Activated CD4-positive, alpha-beta memory T cell treated with anti-CD3 and anti-CD28 coated beads for 36 hours (primary cell): ENCODE results near the gene B3GALT4. TPM values are rescaled to one million over a fixed set of nuclear protein-coding genes. Genes with fewer than 3 reads are reported as not detected.
"Not testable (repeated sequence)": the region's sequence is repeated elsewhere in the genome, so short reads cannot be mapped to it uniquely, and the experiment has no call there.

ENCODE experiments used
- CTCF ChIA-PET: fragments of 350-600 bp; sonication (Branson Sonifier 250); formaldehyde crosslinking; loops from one replicate; lab custom pipeline; 2021; ENCODE audit warnings: antibody characterized with exemption, inconsistent platforms; lab: Charles Lee
- POLR2A ChIA-PET: fragments of 350-600 bp; sonication (Branson Sonifier 250); formaldehyde crosslinking; loops from one replicate; lab custom pipeline; 2021; ENCODE audit warnings: antibody characterized with exemption; lab: Charles Lee
- DNase-seq: peaks from one replicate; pipeline ENCODE4 v3.0.0-alpha.2; 2020
- H3K27ac Mint-ChIP-seq: one replicate; pipeline ENCODE4 v1.8.0; 2021; ENCODE audit warnings: mixed read lengths
- H3K27me3 Mint-ChIP-seq: one replicate; pipeline ENCODE4 v1.8.0; 2021; ENCODE audit warnings: mixed read lengths
- H3K36me3 Mint-ChIP-seq: one replicate; pipeline ENCODE4 v1.8.0; 2021; ENCODE audit warnings: mixed read lengths
- H3K4me1 Mint-ChIP-seq: one replicate; pipeline ENCODE4 v1.8.0; 2021; ENCODE audit warnings: low read depth, mixed read lengths
- H3K4me3 Mint-ChIP-seq: one replicate; pipeline ENCODE4 v1.8.0; 2021; ENCODE audit warnings: mild to moderate bottlenecking, mixed read lengths
- H3K9me3 Mint-ChIP-seq: one replicate; pipeline ENCODE4 v1.8.0; 2021; ENCODE audit warnings: mixed read lengths
- intact Hi-C: fragments of 100-400 bp; cut with micrococcal nuclease; formaldehyde crosslinking; loops from one replicate; pipeline ENCODE4 v1.15.1; 2023
- total RNA-seq, 2 experiments: library from RNA; stranded (reverse); gene quantifications; one replicate each; pipeline ENCODE4 v1.2.3, GENCODE V29; 2021

B3GALT4 gene
- total RNA-seq, 2 experiments from 2014 or later, result 5.9 to 6.7 TPM

DNA sequence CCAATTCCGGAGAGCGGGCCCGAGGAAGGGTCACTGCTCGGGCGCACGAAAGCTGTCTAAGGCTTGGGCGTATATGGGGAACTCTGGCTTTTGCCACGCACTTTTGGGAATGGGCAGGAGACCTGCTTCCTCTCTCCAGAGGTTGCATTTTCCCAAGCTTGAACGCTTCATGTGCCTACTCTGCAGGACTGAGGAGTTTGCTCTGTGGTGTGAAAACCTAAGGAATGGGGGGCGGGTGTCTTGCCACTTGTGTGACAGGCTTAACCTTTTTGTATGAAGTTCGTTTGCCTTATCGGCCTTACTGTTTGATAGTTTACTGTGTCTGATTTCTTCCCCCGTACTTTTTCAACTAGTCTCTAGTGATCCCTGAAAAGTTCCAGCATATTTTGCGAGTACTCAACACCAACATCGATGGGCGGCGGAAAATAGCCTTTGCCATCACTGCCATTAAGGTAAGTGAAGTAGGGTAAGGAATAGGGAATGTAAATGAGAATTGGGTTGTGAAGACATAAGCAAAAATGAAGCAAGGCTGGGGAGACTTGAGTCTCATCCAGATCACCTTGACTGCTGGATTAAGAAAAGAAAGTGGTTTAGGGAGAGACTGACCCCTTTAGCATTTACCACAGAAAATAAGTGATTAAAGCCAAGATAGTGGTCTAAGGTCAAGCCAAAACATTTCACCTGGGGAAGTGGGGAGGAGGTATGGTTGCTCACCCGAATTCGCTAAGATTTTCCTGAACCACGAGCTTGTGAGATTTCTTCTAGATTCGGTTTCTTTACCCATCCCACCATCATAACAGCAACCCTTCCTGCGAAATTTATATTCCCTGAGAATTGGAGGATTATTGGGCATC is 4.4 kb upstream of the B3GALT4 start:
- H3K4me1 Mint-ChIP-seq, result peaks cover 46% of the 10 kb centered on the region
- no peaks in the 10 kb centered on the region for H3K9me3 Mint-ChIP-seq
- ChIA-PET CTCF (interaction anchor here (0.6 to 4.2 kb wide), 9 partner anchors 17 to 434 kb away, joined by 3 to 21 read pairs (median 5); partner anchors contain the start of genes HSD17B8, PFDN6, RGL2 and TAP2), POLR2A (interaction anchor here (0.6 to 2.9 kb wide), 16 partner anchors 9 to 349 kb away, joined by 3 to 24 read pairs (median 6); partner anchors contain the start of genes BRD2, HSD17B8, PFDN6 and RGL2)
- H3K27ac Mint-ChIP-seq, result peak overlapping the region; percentile 98
- intact Hi-C loops, result loop anchor here (1.0 to 10.0 kb wide), 7 partner anchors 45 to 428 kb away; partner anchors contain the start of genes CUTA, PSMB8 and ZBTB22
- peak overlapping the region; percentile 94 for H3K4me3 Mint-ChIP-seq
- no peak for DNase-seq
- H3K27me3 Mint-ChIP-seq, result no peaks in the 10 kb centered on the region
- peaks cover 65% of the 10 kb centered on the region for H3K36me3 Mint-ChIP-seq

DNA sequence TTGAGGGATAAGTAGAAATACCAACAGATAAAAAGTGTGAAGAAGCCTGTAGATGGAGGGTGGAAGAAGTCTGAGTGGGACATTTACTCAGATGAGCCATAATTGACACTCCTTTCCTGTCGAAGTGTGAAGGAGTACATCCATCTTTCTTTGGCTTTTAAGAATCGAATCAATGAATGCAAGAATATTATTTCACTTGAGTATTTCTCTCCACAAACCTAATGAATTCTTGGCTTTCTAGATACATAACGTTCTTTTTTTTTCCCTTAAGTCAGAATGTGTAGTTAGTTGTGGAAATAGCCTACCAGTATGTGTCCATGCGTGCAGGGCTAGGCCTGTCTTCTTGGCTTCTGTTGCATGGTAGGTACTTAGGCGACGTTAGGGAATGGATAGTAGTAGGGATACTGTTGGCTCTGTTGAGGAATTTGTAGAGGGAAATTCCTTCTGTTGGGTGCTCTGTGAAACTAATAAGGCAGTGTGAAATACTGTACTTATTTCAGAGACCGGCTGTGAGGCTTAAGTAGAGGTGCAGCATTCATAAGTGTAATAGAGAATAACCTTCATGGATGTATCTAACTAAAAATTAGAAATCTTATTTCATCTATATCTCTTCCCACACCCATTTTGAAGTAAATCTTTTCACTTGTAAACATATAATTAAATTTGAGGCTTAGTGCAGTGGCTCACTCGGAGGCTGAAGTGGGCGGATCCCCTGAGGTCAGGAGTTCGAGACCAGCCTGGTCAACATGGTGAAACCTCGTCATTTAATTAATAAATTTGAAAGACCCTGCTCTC is 3.6 kb upstream of the B3GALT4 start:
- ChIA-PET POLR2A (interaction anchor here (0.6 to 2.9 kb wide), 4 partner anchors 16 to 301 kb away, joined by 3 to 24 read pairs (median 10); partner anchors contain the start of genes PFDN6 and WDR46), CTCF (interaction anchor here (2.1 to 4.2 kb wide), 2 partner anchors 24 to 68 kb away, joined by 6 to 21 read pairs; partner anchors contain the start of gene HSD17B8)
- Mint-ChIP-seq H3K27me3 (no peaks in the 10 kb centered on the region), H3K36me3 (peaks cover 59% of the 10 kb centered on the region), H3K27ac (peak overlapping the region; percentile 98), H3K9me3 (no peaks in the 10 kb centered on the region), H3K4me1 (peaks cover 51% of the 10 kb centered on the region), H3K4me3 (peak overlapping the region; percentile 94)
- intact Hi-C loops, result loop anchor here (2.0 to 10.0 kb wide), 4 partner anchors 145 to 429 kb away; partner anchors contain the start of genes CUTA and PSMB8
- no peak for DNase-seq

DNA sequence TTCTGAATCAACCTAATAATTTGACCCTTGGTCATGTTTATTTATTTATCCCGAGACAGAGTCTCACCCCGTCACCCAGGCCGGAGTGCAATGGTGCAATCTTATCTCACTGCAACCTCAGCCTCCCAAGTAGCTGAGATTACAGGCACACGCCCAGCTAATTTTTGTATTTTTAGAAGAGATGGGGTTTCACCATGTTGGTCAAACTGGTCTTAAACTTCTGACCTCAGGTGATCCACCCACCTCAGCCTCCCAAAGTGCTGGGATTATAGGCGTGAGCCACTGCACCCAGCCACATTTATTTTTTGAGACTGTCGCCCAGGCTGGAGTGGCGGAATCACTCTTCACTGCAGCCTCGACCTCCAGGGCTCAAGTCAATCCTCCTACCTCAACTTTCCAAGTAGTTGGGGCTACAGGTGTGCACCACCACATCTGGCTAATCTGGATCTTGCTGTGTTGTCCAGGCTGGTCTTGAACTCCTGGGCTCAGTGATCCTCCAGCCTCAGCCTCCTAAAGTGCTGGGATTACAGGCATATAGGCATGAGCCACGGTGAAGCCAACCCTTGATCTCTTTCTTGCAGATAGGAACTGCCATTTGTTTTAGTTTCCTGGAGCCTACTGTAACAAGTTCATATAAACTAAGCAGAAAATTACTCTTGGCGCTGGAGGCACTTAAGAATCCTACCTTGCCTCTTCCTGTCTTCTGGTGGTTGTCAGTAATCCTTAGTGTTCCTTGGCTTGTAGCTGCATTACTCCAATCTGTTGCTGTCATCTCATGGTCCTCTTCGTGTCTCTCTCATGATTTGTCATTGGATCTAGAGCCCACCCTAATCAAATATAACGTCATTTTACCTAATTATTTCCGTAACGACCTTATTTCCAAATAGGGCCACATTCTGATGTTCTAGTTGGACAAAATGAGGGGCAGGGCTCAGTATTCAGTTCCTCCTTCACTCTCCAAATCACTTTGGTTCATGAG is 2.7 kb upstream of the B3GALT4 start:
- Mint-ChIP-seq H3K4me3 (peak overlapping the region; percentile 94), H3K27ac (peak overlapping the region; percentile 98), H3K9me3 (no peaks in the 10 kb centered on the region), H3K4me1 (peaks cover 53% of the 10 kb centered on the region), H3K36me3 (peaks cover 53% of the 10 kb centered on the region), H3K27me3 (no peaks in the 10 kb centered on the region)
- intact Hi-C loops, result loop anchor here (2.0 to 10.0 kb wide), 4 partner anchors 145 to 429 kb away; partner anchors contain the start of genes CUTA and PSMB8
- no peak for DNase-seq
- CTCF ChIA-PET, result interaction anchor here (1.3 kb wide), 1 partner anchor 25 kb away, joined by 3 read pairs; no protein-coding TSS in a partner anchor
- POLR2A ChIA-PET, result interaction anchor here (1.0 to 4.9 kb wide), 3 partner anchors 15 to 302 kb away, joined by 4 to 40 read pairs (median 7); partner anchors contain the start of genes PFDN6 and WDR46

DNA sequence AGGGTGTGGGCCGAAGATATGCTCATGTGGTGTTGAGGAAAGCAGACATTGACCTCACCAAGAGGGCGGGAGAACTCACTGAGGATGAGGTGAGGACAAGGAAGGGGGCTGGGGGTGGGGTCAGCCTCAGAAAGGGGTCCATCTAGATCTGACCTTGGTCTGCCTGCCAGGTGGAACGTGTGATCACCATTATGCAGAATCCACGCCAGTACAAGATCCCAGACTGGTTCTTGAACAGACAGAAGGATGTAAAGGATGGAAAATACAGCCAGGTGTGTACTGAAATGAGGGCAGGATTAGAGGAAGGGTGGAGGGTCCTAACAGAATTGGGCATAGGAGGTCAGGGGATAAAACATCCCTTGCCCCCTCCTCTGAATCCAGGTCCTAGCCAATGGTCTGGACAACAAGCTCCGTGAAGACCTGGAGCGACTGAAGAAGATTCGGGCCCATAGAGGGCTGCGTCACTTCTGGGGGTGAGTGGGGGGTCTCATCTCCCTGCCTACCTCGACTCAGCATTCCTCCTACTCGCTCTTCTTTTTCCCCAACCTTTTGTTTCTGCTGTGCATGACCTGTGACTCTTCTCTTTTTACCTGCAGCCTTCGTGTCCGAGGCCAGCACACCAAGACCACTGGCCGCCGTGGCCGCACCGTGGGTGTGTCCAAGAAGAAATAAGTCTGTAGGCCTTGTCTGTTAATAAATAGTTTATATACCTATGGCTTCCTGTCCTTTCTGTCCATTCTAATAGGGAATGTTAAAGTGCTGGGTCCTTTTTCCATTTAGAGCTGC is 935 bp upstream of the B3GALT4 start:
- ChIA-PET POLR2A (interaction anchor here (1.2 to 4.9 kb wide), 7 partner anchors 14 to 304 kb away, joined by 3 to 40 read pairs (median 7); partner anchors contain the start of genes BAK1, PFDN6, RGL2 and WDR46), CTCF (interaction anchor here (0.9 to 3.4 kb wide), 6 partner anchors 13 to 151 kb away, joined by 3 to 37 read pairs (median 13); partner anchors contain the start of genes PFDN6, RGL2 and WDR46)
- H3K36me3 Mint-ChIP-seq, result peaks cover 53% of the 10 kb centered on the region
- H3K4me3 Mint-ChIP-seq, result peak overlapping the region; percentile 94
- H3K9me3 Mint-ChIP-seq, H3K27me3 Mint-ChIP-seq, DNase-seq: not testable (repeated sequence)
- H3K4me1 Mint-ChIP-seq, result peaks cover 39% of the 10 kb centered on the region
- H3K27ac Mint-ChIP-seq, result peak overlapping the region; percentile 91
- intact Hi-C loops, result loop anchor here (2.0 to 10.0 kb wide), 2 partner anchors 37 to 299 kb away; no protein-coding TSS in a partner anchor

DNA sequence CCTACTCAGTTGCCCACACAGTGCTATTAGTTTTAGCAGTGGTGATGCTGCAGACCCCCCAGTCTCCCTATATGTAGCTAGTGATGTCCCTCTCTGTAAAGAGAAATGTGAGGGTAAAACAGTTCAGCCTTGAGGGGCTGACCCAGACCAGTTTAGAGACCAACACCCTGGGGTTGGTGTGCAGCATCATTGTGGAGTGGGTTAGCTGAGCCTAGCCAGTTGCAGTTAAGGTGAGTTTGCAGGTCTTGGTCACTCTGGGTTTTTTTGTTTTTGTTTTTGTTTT is 401 bp upstream of the B3GALT4 start:
- H3K4me1 Mint-ChIP-seq, result peaks cover 37% of the 10 kb centered on the region
- H3K36me3 Mint-ChIP-seq, result peaks cover 53% of the 10 kb centered on the region

DNA sequence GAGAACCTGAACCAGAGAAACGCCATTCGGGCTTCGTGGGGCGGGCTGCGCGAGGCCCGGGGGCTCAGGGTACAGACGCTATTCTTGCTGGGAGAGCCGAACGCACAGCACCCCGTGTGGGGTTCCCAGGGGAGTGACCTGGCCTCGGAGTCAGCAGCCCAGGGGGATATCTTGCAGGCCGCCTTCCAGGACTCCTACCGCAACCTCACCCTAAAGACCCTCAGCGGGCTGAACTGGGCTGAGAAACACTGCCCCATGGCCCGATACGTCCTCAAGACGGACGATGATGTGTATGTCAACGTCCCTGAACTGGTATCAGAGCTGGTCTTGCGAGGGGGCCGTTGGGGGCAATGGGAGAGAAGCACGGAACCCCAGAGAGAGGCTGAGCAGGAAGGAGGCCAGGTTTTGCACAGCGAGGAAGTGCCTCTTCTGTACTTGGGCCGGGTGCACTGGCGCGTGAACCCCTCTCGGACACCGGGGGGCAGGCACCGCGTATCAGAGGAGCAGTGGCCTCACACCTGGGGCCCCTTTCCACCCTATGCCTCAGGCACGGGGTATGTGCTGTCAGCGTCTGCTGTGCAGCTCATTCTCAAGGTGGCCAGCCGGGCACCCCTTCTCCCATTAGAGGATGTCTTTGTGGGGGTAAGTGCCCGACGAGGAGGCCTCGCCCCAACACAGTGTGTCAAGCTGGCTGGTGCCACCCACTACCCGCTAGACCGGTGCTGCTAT is 904 bp downstream of the B3GALT4 start:
- Mint-ChIP-seq H3K4me3 (peak overlapping the region; percentile 81), H3K4me1 (peaks cover 37% of the 10 kb centered on the region), H3K27me3 (no peaks in the 10 kb centered on the region), H3K9me3 (no peaks in the 10 kb centered on the region), H3K36me3 (peaks cover 42% of the 10 kb centered on the region), H3K27ac (peak overlapping the region; percentile 92)
- peak; percentile 50 for DNase-seq
- CTCF ChIA-PET, result interaction anchor here (0.6 to 3.4 kb wide), 15 partner anchors 11 to 1085 kb away, joined by 3 to 37 read pairs (median 5); partner anchors contain the start of genes PFDN6, RGL2, WDR46 and ZBTB22
- POLR2A ChIA-PET, result interaction anchor here (0.5 to 4.9 kb wide), 19 partner anchors 9 to 439 kb away, joined by 3 to 40 read pairs (median 5); partner anchors contain the start of genes HSD17B8, PFDN6, RGL2 and TAP2
- intact Hi-C loops, result loop anchor here (1.0 to 10.0 kb wide), 3 partner anchors 11 to 297 kb away; partner anchors contain the start of genes PFDN6 and WDR46

More for the DNA sequence above, 401 bp upstream of the B3GALT4 start:
- POLR2A ChIA-PET, result interaction anchor here (1.2 to 4.9 kb wide), 12 partner anchors 13 to 306 kb away, joined by 3 to 40 read pairs (median 6); partner anchors contain the start of genes BAK1, PFDN6, RGL2 and TAPBP
- CTCF ChIA-PET, result interaction anchor here (0.9 to 3.4 kb wide), 11 partner anchors 13 to 150 kb away, joined by 3 to 37 read pairs (median 6); partner anchors contain the start of genes PFDN6, RGL2, WDR46 and ZBTB22
- intact Hi-C loops, result loop anchor here (2.0 to 10.0 kb wide), 2 partner anchors 36 to 298 kb away; no protein-coding TSS in a partner anchor
- Mint-ChIP-seq H3K27me3 (no peaks in the 10 kb centered on the region), H3K27ac (peak overlapping the region; percentile 91), H3K9me3 (no peaks in the 10 kb centered on the region), H3K4me3 (peak overlapping the region; percentile 94)
- DNase-seq, result no peak

- Mint-ChIP-seq H3K9me3 (no peaks in the 10 kb centered on the region), H3K4me3 (peak overlapping the region; percentile 12), H3K4me1 (peaks cover 37% of the 10 kb centered on the region), H3K27ac (peak overlapping the region; percentile 62), H3K27me3 (no peaks in the 10 kb centered on the region), H3K36me3 (peaks cover 38% of the 10 kb centered on the region)
- ChIA-PET CTCF (interaction anchor here (1.6 to 3.4 kb wide), 5 partner anchors 11 to 155 kb away, joined by 3 to 37 read pairs (median 17); partner anchors contain the start of genes PFDN6, RGL2 and WDR46), POLR2A (interaction anchor here (1.2 to 4.9 kb wide), 4 partner anchors 9 to 440 kb away, joined by 3 to 40 read pairs (median 14); partner anchors contain the start of genes PFDN6, RGL2, TAP2 and WDR46)
- intact Hi-C loops, result loop anchor here (10.0 kb wide), 1 partner anchor 296 kb away; no protein-coding TSS in a partner anchor
- no peak for DNase-seq
These were observed 1.4 kb downstream of the B3GALT4 start for GRCh38 chr6:33278392-33278741.

DNA sequence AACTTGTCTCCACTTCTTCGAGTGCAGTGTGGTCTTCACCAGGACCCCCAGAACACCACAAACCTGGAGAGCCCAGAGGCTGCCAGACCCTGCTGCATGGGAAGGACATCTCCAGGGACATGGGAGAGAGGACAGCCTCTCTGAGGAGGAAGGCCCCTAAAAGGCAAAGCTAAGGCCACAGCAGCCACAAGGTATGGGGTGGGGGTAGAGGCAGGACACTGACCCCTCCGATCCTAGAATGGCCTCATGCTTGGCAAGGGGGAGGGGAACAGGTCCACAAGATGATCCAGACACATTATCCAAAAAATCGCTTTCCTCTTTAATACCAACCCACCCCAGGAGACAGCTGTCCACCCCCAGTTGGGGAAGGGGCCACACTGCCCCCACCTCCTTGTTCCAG is 1.9 kb downstream of the B3GALT4 start:
- Mint-ChIP-seq H3K27me3 (no peaks in the 10 kb centered on the region), H3K27ac (peak overlapping the region; percentile 62), H3K4me3 (no peak overlapping the region), H3K4me1 (peaks cover 37% of the 10 kb centered on the region), H3K36me3 (peaks cover 34% of the 10 kb centered on the region), H3K9me3 (no peaks in the 10 kb centered on the region)
- no peak for DNase-seq
- ChIA-PET CTCF (interaction anchor here (1.6 to 3.4 kb wide), 4 partner anchors 10 to 156 kb away, joined by 3 to 37 read pairs (median 20); partner anchors contain the start of genes PFDN6, RGL2 and WDR46), POLR2A (interaction anchor here (1.2 to 4.9 kb wide), 4 partner anchors 8 to 440 kb away, joined by 3 to 40 read pairs (median 14); partner anchors contain the start of genes PFDN6, RGL2, TAP2 and WDR46)
- intact Hi-C loops, result loop anchor here (10.0 kb wide), 1 partner anchor 296 kb away; no protein-coding TSS in a partner anchor
